CD4-positive, alpha-beta T cell (primary cell): ENCODE data around the gene ZNF439. TPM values are rescaled to one million over a fixed set of nuclear protein-coding genes. Genes with fewer than 3 reads are reported as not detected.
"Not testable (repeated sequence)": the region's sequence is repeated elsewhere in the genome, so short reads cannot be mapped to it uniquely, and the experiment has no call there.

Source experiments
- ATAC-seq: fragments of 200-7000 bp; cut with Tn5 transposase; one replicate; pipeline ENCODE4 v1.10.0; 2022; ENCODE audit warnings: mild to moderate bottlenecking; ENCODE audit not compliant: poor library complexity
- CTCF ChIA-PET: fragments of 350-600 bp; sonication (Branson Sonifier 250); formaldehyde crosslinking; loops from one replicate; lab custom pipeline; 2021; ENCODE audit warnings: antibody characterized with exemption, inconsistent platforms; lab: Charles Lee
- POLR2A ChIA-PET: fragments of 350-600 bp; sonication (Branson Sonifier 250); formaldehyde crosslinking; loops from one replicate; lab custom pipeline; 2021; ENCODE audit warnings: antibody characterized with exemption, inconsistent platforms; lab: Charles Lee
- DNase-seq, 14 experiments: peaks; one replicate each; pipeline ENCODE4 v3.0.0-alpha.2; 2013 to 2020; ENCODE audit warnings: mixed read lengths in 2 of 14
- H3K27ac ChIP-seq, 2 donors: one replicate each; pipeline versions ENCODE4 v1.5.1 to v1.7.0; 2013; ENCODE audit warnings: low read length in 2 of 2, low read depth in 1 of 2, mild to moderate bottlenecking in 1 of 2
- H3K27me3 ChIP-seq, 2 experiments: 1 replicate in 1 of 2; 2 replicates in 1 of 2; pipeline versions ENCODE4 v1.6.1 to v1.7.0; 2013; ENCODE audit warnings: low read length in 2 of 2, control low read depth in 1 of 2, mild to moderate bottlenecking in 1 of 2, moderate library complexity in 1 of 2; ENCODE audit not compliant: insufficient read depth in 2 of 2, control insufficient read depth in 1 of 2
- H3K36me3 ChIP-seq: one replicate; pipeline ENCODE4 v1.6.1; 2013; ENCODE audit warnings: low read length, control low read depth; ENCODE audit not compliant: insufficient read depth
- H3K4me1 ChIP-seq: one replicate; pipeline ENCODE4 v1.6.1; 2013; ENCODE audit warnings: low read length, control low read depth; ENCODE audit not compliant: insufficient read depth
- H3K4me3 ChIP-seq: one replicate; pipeline ENCODE4 v1.5.1; 2013; ENCODE audit warnings: mild to moderate bottlenecking, low read length, moderate library complexity
- H3K9me3 ChIP-seq, 2 experiments: 1 replicate in 1 of 2; 2 replicates in 1 of 2; pipeline versions ENCODE4 v1.6.1 to v1.7.0; 2013; ENCODE audit warnings: low read length in 2 of 2, mild to moderate bottlenecking in 2 of 2, control low read depth in 1 of 2, moderate library complexity in 1 of 2; ENCODE audit not compliant: control insufficient read depth in 1 of 2, insufficient read depth in 1 of 2
- H3K27ac Mint-ChIP-seq: one replicate; pipeline ENCODE4 v1.8.0; 2020; ENCODE audit warnings: mixed read lengths
- H3K27me3 Mint-ChIP-seq: one replicate; pipeline ENCODE4 v1.8.0; 2021; ENCODE audit warnings: mixed read lengths
- H3K36me3 Mint-ChIP-seq: one replicate; pipeline ENCODE4 v1.8.0; 2021; ENCODE audit warnings: low read depth, mixed read lengths
- H3K4me1 Mint-ChIP-seq: one replicate; pipeline ENCODE4 v1.8.0; 2021; ENCODE audit warnings: low read depth, mixed read lengths
- H3K4me3 Mint-ChIP-seq: one replicate; pipeline ENCODE4 v1.8.0; 2020; ENCODE audit warnings: mild to moderate bottlenecking, mixed read lengths
- H3K9me3 Mint-ChIP-seq: one replicate; pipeline ENCODE4 v1.8.0; 2020; ENCODE audit warnings: mixed read lengths
- intact Hi-C, 2 experiments: fragments of 100-400 bp; cut with DNase I in 1 of 2; cut with micrococcal nuclease in 1 of 2; formaldehyde crosslinking; loops; one replicate each; pipeline versions ENCODE4 v1.15.1 to v1.9.0; 2023 to 2025; cut with DNase I, micrococcal nuclease
- total RNA-seq, 174 experiments: library from RNA in 2 of 174; stranded (reverse) in 2 of 174; gene quantifications; one replicate each; pipeline ENCODE4 v1.2.3 and lab custom pipeline; 2021 to 2026
- TF ChIP-seq, protein P1 (sequence below): fragments of 200-600 bp; IDR thresholded peaks from one replicate; pipeline ENCODE4 v1.8.0; 2022; ENCODE audit warnings: antibody characterized with exemption, mild to moderate bottlenecking

ZNF439 gene
- total RNA-seq, 2 experiments from 2014 or later = 6.3 to 6.6 TPM

DNA sequence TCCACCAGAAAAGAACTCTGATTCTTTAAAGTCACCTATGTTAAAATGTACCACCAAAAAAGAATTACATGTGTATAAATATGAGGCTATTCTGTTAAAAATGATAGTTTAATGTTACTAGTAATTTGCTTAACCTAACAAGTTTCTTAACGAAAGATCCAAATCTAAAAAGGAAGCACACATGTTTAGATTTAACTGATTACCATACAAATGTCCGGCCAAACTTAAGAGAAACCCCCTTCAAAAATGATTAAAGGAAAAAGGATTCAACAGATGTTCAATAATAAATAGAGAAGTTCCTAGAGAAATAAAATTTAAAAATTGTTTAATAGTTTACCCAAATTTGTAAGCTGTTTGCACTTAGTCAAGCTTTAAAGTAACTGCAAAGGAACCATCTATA lies 34.1 kb downstream of the ZNF439 start:
- H3K9me3 ChIP-seq = peaks cover 0 to 30% of the 10 kb centered on the region in 2 experiments
- CTCF ChIA-PET = interaction anchor here (0.6 to 2.2 kb wide), 4 partner anchors 41 to 291 kb away, joined by 4 to 11 read pairs (median 5); no protein-coding TSS in a partner anchor
- Mint-ChIP-seq H3K4me3 (no peak overlapping the region), H3K36me3 (peaks cover under 1% of the 10 kb centered on the region), H3K9me3 (no peaks in the 10 kb centered on the region), H3K27me3 (no peaks in the 10 kb centered on the region), H3K27ac (no peak overlapping the region), H3K4me1 (peaks cover 5% of the 10 kb centered on the region)
- intact Hi-C loops = loop anchor here in 1 of 2 experiments (5.0 to 10.0 kb wide), 2 partner anchors 175 to 452 kb away; partner anchors contain the start of gene ZNF563
- TF ChIP-seq, protein P1, sequence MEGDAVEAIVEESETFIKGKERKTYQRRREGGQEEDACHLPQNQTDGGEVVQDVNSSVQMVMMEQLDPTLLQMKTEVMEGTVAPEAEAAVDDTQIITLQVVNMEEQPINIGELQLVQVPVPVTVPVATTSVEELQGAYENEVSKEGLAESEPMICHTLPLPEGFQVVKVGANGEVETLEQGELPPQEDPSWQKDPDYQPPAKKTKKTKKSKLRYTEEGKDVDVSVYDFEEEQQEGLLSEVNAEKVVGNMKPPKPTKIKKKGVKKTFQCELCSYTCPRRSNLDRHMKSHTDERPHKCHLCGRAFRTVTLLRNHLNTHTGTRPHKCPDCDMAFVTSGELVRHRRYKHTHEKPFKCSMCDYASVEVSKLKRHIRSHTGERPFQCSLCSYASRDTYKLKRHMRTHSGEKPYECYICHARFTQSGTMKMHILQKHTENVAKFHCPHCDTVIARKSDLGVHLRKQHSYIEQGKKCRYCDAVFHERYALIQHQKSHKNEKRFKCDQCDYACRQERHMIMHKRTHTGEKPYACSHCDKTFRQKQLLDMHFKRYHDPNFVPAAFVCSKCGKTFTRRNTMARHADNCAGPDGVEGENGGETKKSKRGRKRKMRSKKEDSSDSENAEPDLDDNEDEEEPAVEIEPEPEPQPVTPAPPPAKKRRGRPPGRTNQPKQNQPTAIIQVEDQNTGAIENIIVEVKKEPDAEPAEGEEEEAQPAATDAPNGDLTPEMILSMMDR = no peak
- H3K27me3 ChIP-seq = no peaks in the 10 kb centered on the region
- POLR2A ChIA-PET = interaction anchor here (0.7 kb wide), 1 partner anchor 258 kb away, joined by 3 read pairs; the partner anchor contains the start of gene ZNF20
- H3K4me3 ChIP-seq = no peak overlapping the region
- H3K27ac ChIP-seq = no peak overlapping the region
- DNase-seq = no peak
- no peaks in the 10 kb centered on the region for H3K36me3 ChIP-seq
- H3K4me1 ChIP-seq = peaks cover 10% of the 10 kb centered on the region
- ATAC-seq = no peak

DNA sequence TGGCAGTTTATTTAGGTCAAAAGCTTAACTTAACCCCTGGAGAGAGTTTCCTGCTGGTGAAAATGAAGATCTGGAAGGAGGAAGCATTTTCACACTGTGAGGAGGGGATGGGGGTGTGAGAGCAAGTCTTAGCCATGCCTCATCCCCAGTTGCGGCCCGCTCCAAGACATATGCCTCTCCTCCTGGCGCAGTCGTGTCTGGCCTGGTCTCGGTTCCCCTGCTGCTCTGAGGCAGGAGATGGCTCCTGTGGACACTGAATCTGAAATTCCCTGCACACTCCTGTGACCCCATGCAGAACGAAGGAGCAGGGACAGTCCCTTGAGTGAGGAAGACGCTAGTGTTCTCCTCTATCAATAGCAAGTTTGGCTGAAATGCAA lies 38.7 kb downstream of the ZNF439 start:
- ChIA-PET CTCF (interaction anchor here (1.8 kb wide), 1 partner anchor 101 kb away, joined by 4 read pairs; no protein-coding TSS in a partner anchor), POLR2A (interaction anchor here (0.6 to 2.1 kb wide), 2 partner anchors 39 to 87 kb away, joined by 4 to 7 read pairs; partner anchors contain the start of gene ZNF439)
- Mint-ChIP-seq H3K4me3 (peak overlapping the region; percentile 98), H3K36me3 (peaks cover 20% of the 10 kb centered on the region), H3K9me3 (no peaks in the 10 kb centered on the region), H3K27ac (peak overlapping the region; percentile 93), H3K27me3 (no peaks in the 10 kb centered on the region), H3K4me1 (peaks cover 28% of the 10 kb centered on the region)
- Histone ChIP-seq H3K27me3 (no peaks in the 10 kb centered on the region), H3K4me3 (peak overlapping the region; percentile 88), H3K9me3 (peaks cover 0 to 14% of the 10 kb centered on the region in 2 experiments), H3K27ac (peak overlapping the region in 1 of 2 donors; percentile 50), H3K4me1 (peaks cover 22% of the 10 kb centered on the region), H3K36me3 (no peaks in the 10 kb centered on the region)
- TF ChIP-seq, protein P1 = no peak
- DNase-seq (no peak), ATAC-seq (peak; percentile 19)
- intact Hi-C loops = loop anchor here in 1 of 2 experiments (10.0 kb wide), 1 partner anchor 448 kb away; the partner anchor contains the start of gene ZNF563

DNA sequence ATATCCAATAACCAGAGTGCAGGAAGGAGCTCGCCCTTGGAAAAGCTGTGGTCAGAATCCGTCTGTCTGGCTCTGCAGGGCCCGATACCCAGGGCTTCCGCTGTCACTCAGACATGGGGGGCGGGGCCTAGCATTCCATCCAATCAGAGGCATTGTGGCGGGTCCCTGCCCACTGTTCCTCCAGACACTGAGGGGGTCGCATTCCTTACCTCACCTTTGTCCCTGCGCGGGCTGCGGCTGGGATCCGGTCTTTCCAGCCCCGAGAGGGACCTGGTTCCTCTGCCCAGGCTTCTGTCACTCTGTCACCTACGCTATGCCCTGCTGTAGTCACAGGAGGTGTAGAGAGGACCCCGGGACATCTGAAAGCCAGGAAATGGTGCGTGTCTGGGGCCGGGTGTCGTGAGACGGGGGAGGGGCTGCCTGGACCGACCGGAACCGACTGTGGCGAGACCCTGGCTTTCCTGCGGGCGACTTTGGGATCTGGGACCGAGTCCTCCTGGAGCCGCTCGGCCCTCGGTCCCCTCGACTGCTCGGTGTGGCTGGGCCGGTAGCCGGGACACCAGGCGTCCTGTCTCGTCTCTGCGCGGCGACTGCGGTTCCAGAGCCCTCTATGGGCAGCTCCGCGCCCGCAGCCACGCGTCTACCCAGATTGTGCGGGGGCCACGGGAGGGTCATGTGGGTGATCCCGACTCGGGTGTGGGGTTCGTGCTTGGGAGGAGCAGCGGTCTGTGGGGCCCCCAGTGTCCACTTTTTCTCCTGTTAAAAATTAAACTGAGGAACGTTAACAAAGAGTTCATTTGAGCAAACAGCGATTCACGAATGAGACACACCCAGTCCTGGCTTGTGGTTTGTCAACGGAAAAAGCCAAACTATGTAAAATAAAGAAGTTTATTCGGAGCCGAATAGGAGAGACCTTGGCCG lies 39.3 kb downstream of the ZNF439 start, which contains the start of gene ZNF69:
Gene ZNF69 (plus strand): TSS at position 172 of the 921 bp plus-strand sequence. CDS start 142 bp downstream, at position 314.
- peak within 1 kb of the TSS; percentile 93 for H3K27ac Mint-ChIP-seq
- Histone ChIP-seq H3K27ac (peak within 1 kb of the TSS in 1 of 2 donors; percentile 50), H3K4me1 (peaks cover 22% of the 10 kb centered on the region), H3K9me3 (peaks cover 0 to 14% of the 10 kb centered on the region in 2 experiments), H3K4me3 (peak within 1 kb of the TSS; percentile 88), H3K27me3 (no peaks in the 10 kb centered on the region), H3K36me3 (no peaks in the 10 kb centered on the region)
- TF ChIP-seq, protein P1 = no peak
- ChIA-PET POLR2A (interaction anchor here (0.6 to 2.1 kb wide), 3 partner anchors 40 to 100 kb away, joined by 4 to 7 read pairs (median 6); partner anchors contain the start of gene ZNF439), CTCF (no interaction called here)
- peak within 1 kb of the TSS; percentile 98 for H3K4me3 Mint-ChIP-seq
- intact Hi-C loops = loop anchor here in 1 of 2 experiments (10.0 kb wide), 1 partner anchor 447 kb away; the partner anchor contains the start of gene ZNF563
- H3K9me3 Mint-ChIP-seq = no peaks in the 10 kb centered on the region
- H3K36me3 Mint-ChIP-seq = peaks cover 26% of the 10 kb centered on the region
- peak; percentile 23 to 75 (median 51) for DNase-seq
- H3K4me1 Mint-ChIP-seq = peaks cover 28% of the 10 kb centered on the region
- H3K27me3 Mint-ChIP-seq = no peaks in the 10 kb centered on the region
- peak; percentile 88 for ATAC-seq

DNA sequence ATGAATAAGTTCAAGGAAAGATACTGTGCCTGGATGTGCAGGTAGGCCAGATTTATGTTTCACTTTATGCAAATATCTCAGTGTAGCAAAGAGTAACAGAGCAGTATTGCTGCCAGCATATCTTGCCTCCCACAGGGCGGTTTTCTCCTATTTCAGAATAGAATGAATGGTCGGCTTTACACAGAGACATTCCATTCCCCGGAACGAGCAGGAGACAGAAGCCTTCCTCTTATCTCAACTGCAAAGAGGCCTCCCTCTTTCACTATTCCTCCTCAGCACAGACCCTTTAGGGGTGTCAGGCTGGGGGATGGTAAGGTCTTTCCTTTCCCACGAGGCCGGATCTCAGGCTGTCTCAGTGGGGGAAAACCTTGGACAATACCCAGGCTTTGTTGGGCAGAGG lies 41.4 kb downstream of the ZNF439 start:
- ATAC-seq, H3K27me3 Mint-ChIP-seq, H3K4me3 ChIP-seq, DNase-seq, CTCF ChIA-PET, H3K27ac Mint-ChIP-seq, POLR2A ChIA-PET, H3K27me3 ChIP-seq, H3K36me3 ChIP-seq, H3K27ac ChIP-seq, H3K9me3 Mint-ChIP-seq: not testable (repeated sequence)
- peaks cover 22% of the 10 kb centered on the region for H3K4me1 ChIP-seq
- H3K9me3 ChIP-seq = peaks cover 0 to 14% of the 10 kb centered on the region in 2 experiments
- peaks cover 44% of the 10 kb centered on the region for H3K36me3 Mint-ChIP-seq
- intact Hi-C loops = loop anchor here in 1 of 2 experiments (10.0 kb wide), 1 partner anchor 445 kb away; the partner anchor contains the start of gene ZNF563
- H3K4me3 Mint-ChIP-seq = peak overlapping the region; percentile 98
- peaks cover 28% of the 10 kb centered on the region for H3K4me1 Mint-ChIP-seq
